ENCODE measurements around the gene CRHBP.
"Not testable (repeated sequence)": the region's sequence is repeated elsewhere in the genome, so short reads cannot be mapped to it uniquely, and the experiment has no call there.

CRHBP gene

DNA sequence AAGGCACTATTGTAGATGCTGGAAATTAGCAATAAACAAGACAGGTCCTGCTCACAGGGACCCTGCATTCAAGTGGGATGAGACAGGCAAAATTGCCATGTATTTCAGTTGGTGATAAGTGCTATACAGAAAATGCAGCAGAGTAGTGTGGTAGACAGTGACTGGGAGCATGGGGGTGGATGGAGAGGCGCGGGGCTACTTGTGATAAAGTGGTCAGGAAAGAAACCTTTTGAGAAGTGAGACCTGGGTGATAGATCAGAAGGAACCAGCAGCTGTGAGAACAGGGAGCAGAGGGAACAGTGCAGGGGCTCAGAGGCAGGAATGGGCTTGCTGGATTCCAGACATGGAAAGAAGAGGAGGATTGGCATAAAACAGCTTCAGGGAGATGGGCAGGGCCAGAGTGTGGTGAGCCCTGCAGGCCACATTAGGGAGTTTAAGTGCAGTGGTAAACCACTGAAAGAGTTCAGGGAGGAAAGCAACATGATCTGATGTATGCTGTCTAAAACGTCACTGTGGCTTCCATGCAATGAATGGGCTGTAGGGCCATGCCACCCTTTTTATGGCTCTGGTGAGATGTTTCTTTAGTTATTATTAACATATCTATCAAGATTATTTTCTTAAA, 7.3 kb downstream of the CRHBP start:
- no peak for DNase-seq

DNA sequence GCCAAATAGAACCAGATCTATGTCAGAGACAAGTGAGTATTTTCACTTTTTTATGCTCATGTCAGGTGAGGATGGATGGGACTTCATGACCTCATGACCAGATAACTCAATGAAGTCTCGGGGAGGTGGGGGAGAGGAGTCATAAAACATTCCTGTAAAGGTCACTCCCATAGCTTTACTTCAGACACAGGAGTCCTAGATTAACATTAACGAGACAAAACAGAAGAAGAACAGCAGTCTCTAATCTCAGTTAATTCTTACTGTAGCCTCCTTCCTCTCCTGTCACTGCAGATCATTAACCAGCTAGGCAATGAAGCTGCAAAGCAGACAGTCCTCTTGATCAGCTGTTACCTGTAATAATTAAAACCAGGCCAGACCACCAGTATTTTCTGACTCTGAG, 11.2 kb downstream of the CRHBP start:
- no peak for DNase-seq

DNA sequence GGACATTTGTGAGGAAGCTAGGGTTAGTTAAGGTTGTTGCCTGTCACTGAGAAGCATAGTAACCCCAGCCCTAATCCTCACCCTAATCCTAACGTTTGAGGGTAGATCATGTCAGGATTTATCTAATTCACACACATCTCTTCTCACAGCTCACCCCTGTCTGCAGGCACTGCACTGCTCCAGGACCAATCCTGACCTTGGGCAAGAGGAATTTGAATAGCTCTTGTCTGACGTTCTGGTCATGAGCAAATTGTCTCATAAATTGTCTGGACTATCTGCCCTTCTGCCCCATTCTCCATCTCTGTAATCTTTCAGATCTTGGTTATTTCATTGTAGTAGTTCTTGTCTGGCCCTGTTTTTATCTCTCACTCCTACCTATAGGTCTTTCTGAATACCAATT, 18.7 kb downstream of the CRHBP start:
- no peak for DNase-seq

DNA sequence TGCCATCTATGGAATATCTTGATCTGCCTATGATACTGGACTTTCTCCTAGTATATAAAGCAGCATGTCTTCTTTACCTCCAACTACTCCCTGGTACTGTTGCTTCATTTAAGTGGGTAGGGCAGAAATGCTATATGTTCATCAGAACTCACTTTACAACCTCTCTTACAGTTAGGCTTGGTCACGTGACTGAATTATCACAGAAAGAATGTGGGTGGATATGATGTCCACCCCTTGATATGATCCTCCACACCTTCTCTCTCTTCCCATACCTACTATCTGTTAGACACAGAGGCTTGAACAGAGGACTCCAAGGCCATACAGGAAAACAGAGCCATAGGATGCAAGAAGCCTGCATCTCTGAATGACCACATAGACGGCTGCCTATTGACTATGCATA, 19.8 kb downstream of the CRHBP start:
- DNase-seq = no peak

DNA sequence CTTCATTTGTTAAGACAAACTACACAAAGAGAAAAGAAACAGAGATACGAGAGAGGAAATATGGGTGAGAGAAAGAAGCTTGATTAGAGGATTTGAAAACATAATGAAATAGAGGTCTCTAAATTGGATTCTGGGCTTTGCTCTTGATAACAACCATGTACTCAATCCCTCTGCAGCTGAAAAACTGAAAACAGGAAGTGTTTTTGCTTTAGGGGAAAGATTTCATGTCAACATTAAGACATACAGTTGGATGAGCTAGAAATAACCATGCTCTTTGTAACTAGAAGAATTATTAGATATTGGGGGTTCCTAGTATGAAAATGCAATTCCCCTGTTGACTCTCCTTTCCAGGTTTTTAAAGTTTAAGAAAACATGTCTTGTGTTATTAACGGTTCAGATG, 21.9 kb downstream of the CRHBP start:
- DNase-seq = no peak

DNA sequence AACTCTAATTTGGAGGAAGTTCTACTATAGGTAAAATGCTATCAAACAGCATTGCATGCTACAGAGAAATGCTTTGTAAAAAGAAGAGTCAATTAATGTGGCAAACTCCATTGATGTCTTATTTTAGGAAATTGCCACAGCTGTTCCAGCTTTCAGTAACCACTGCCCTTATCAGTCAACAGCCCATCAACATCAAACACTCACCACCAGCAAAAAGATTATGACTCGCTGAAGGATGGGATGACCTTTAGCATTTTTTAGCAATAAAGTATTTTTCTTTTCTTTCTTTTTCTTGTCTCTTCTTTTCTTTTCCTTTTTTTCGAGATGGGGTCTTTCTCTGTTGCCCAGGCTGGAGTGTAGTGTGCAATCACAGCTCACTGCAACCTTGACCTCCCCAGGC, 26.0 kb downstream of the CRHBP start:
- DNase-seq = no peak

DNA sequence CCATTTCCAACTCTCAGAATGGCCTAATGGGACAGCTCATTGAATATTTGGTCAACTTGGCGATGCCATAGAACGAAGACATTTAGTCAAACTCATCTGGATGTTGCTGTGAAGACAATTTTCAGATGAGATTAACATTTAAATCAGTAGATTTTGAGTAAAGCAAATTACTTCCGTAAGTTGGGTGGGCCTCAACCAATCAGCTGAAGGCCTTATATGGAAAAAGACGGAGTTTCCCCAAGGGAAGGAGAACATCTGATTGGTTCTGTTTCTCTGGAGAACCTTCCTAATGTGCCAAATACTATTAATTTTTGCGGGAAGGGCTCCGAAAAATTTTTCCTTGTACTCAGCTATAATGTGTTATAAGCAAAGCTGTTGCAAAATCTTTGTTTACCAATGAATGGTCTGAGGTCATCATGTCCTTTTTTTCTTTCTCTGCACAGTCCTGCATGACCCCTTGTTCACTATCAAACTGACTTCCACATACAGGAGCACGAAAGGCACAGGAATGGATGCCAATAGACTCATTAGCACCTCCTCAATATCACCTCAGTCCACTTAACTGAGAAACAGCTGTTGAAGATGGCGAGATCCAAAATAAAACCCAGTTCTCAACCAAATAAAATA, 27.8 kb downstream of the CRHBP start:
- no peak for DNase-seq

DNA sequence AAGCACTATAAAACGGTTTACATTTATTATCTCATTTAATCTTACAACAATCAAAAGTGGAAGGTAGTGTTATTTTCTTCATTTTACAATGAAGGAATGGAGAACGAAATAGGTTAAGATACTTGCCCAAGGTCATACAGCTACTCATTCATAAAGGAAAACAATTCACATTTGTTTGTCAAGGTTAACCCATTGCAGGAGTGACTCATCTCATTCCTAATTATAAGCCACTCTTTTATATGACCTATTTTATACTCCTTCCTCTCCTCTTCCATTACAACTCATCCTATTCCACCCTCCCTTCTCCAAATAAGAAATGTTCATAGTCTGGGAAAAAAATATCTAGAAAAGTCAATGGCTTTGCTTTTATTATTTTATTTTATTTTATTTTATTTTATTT, 29.6 kb downstream of the CRHBP start:
- DNase-seq = no peak

DNA sequence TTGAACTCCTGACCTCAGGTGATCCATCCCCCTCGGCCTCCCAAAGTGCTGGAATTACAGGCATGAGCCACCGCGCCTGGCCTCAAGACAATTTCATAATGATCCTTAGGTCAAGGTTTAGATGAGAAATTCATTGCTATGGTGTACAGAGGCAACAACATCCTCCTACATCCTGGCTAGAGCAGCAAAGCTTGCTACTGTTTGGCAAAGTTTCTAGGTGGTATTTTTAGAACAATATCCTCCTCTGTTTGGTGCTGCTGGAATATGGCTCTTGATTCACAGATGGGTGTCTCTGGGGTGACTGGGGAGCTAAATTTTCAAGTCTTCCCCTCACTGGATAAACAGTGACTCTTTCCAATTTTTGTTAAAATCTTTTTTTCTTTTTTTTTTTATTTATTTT, 30.6 kb downstream of the CRHBP start:
- DNase-seq = no peak

DNA sequence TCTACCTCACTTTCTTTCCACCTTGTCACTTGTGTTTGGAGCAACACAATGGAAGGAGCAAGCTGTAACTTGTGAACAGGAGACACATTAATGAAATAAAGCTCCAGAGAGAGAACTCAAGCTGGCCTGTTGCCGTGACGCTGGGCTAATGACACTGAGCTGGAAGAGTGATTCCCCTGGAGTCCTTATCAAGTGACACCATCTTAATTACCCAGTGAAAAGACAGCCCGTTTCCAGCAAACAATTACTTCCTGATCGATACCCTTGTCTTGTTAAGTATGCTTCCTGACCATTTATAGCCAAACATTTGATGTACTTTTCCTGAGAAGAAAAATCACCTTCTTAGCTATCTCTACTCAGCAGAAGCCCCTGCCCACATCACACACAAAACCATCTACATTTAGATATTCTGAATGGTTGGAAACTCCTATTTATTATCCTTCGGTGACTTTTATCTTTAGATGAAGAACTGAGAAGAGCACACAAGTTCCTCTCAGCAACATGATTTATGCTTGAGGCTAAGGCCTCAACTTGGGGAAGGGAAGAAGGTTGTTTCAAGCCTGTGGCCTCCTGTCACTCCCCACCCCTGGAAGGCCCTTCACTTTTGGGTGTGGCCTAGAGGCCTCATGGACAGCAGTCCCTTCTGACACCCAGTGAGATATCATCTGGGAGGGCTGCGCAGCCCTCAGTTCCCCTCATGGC, 34.1 kb downstream of the CRHBP start:
- peak; percentile 17 for DNase-seq

DNA sequence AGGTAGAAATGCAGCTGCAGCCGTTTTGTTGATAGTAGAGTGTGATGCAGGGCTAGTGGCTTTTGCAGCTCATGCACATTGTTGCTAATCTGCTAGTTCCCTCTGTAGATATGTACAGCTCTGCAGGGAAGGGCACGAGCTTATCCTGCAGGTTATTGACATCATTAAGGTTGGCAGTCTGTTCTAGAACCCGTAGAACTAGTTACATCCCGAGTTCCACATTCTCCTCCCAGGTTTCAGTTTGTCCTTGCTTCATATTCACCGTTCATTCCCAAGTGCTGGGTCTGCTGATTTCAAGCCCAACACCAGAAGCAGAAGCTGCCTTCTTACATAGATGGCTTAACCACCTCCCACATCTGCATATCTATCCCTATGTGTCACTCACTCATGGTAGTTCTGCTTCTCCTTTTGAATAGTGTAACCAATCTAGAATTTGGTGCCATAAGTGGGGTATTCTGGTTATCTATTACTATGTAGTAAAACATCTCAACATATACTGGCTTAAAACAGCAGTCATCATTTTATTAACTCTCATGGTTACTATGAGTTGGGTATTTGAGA, 38.1 kb downstream of the CRHBP start:
- DNase-seq = no peak

DNA sequence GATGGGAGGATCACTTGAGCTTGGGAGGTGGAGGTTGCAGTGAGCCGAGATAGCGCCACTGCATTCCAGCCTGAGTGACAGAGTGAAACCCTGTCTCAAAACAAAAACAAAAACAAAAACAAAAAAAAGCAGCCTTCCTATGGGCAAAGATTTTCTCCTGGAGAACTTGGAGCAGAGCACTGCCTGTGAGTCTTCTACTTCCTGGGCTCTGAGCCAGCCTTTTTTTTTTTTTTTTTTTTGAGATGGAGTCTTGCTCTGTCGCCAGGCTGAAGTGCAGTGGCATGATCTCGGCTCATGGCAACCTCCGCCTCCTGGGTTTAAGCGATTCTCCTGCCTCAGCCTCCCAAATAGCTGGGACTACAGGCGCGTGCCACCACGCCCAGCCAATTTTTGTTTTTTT, 40.6 kb downstream of the CRHBP start:
- DNase-seq = not testable (repeated sequence)

DNA sequence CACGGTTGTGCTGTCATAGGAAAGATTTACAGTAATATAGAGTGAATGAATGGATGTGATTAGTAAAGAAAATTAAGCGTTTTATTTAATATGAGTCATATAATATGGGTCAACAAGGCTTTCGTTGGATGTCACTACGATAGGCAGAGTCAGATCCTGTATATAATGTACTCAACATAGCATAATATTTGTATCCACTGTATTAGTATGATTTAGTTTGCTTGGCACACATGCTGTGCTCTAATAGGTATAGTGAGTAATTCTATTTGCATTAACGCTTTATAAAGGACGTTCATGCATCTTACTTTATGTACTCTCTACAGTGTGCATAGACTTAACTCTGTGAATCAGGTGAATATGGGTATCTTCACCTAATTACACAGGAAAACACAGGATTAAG, 41.5 kb downstream of the CRHBP start:
- DNase-seq = no peak

DNA sequence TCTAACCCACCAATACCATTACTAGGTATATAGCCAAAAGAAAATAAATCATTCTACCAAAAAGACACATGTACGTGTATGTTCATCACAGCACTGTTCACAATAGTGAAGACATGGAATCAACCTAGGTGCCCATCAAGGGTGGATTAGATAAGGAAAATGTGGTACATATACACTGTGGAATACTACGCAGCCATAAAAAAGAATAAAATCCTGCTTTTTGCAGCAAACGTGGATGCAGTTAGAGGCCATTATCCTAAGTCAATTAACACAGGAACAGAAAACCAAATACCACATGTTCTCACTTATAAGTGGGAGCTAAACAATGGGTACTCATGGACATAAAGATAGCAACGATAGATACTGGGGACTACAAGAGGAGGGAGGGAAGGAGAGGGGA, 45.4 kb downstream of the CRHBP start:
- DNase-seq = not testable (repeated sequence)

DNA sequence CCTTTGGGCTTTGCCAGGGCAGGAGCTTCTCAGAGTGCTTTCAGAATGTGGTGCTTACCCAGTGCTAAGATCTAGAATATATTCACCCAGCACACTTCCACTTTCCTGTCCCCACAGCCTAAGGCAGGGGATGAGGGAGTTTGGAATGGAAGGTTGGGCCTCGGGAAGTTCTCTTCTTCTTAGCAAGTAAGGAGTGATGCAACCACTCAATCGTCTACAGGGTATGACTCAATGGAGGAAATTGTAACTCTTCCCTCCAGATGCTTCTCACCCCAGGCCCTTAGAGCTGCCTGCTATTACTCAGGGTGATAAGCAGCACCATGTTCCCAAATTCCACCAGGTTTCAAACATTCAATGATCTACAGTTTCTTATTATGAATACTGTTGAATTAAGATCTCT, 46.6 kb downstream of the CRHBP start:
- DNase-seq = no peak

DNA sequence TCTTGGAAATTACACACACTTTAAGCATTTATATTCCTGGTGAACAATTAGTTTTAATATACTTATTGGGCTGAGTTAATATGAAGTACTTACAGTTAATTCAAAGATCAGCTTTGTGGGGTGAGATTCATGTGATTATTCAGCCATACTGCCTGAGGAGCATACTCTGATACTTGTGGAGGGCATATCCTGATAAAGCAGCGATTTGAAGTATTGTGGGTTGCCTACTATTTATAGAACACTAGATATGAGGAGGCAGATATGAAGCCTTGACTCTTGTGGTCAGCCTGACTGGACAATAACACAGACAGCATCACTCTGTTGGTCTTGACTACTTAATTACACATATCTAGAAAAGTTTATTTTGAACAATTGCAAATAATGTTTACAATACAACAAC, 50.4 kb downstream of the CRHBP start:
- DNase-seq = no peak

DNA sequence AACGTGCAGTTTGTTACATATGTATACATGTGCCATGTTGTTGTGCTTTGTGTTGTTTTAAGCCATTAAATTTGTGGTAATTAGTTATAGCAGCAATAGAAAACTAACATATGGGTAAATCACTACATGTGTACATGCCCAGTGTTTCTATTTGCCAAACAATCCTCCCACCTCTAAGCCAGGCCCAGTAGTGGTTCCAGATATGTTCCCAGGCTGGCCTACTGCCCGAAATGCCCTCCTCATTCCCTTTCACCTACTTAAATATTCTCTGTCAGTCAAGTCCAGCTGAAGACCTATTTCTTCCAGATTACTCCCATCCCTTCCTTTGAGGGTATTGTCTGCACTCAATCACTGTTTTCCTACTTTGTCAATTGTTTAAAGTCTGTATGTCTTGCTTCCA, 53.3 kb downstream of the CRHBP start:
- no peak for DNase-seq

DNA sequence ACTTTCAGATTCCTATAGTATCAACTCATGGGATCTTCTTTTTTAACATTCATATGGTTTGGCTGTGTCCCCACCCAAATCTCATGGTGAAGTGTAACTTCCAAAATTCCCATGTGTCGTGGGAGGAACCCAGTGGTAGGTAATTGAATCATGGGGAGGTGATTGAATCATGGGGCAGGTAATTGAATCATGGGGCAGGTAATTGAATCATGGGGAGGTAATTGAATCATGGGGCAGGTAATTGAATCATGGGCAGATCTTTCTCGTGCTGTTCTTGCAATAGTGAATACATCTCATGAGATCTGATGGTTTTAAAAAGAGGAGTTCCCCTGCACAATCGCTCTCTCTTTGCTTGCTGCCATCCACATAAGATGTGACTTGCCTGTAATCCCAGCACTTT, 55.6 kb downstream of the CRHBP start:
- DNase-seq = no peak

DNA sequence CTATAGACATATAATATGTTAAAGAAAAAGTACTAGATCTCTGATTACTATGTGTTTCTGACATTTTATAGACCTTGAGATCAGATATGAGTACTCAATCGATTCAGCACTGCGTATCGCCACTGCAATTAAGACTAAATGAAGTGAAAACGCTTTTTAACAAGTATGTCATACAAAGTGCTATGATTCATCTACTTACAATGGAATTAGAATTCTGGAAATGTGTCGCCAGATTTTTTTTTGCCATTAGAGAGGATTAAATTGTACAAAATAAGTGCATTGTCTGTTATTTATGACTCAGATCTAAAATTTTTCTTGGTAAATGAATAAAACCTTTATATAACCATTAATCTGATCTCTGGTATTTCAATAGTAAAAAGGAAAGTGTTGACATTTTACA, 57.4 kb downstream of the CRHBP start:
- DNase-seq = no peak

DNA sequence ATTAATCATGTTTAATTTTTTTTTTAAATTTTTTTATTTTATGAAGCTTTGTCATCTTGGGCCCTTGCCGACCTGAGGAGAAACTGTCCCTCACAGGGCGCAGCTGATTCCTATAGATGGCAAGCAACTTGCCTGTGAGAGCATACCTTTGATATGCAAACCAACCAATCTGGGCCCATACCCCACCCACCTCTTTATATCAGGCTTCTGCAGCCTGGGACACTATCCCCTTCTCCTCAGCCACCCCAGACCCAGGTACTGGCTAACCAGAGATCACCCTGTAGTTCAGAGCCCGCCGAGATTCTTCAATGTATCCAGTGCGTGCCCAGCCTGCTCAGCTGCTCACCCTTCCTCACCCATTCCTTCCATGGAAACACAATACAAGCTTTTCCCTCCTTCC, 58.7 kb downstream of the CRHBP start:
- no peak for DNase-seq

DNA sequence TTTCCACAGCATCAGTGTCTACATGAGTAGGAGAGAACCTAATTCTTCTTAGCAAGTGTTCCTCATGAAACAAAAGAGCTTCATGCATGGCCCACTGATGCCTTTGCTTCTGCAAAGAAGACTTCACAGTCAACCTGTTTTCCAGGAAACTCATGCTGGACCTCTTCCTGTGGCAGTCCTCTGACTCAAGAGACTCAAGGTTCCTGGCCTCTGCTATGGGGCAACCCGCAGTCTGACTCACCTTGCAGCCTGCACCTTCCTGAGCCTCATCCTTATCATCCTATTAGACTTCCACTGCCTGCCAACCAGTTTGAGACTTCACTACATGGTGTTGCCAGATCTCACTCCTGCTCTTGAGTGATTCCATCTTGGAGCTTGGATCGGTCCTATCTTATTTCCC, 59.8 kb downstream of the CRHBP start:
- DNase-seq = no peak

DNA sequence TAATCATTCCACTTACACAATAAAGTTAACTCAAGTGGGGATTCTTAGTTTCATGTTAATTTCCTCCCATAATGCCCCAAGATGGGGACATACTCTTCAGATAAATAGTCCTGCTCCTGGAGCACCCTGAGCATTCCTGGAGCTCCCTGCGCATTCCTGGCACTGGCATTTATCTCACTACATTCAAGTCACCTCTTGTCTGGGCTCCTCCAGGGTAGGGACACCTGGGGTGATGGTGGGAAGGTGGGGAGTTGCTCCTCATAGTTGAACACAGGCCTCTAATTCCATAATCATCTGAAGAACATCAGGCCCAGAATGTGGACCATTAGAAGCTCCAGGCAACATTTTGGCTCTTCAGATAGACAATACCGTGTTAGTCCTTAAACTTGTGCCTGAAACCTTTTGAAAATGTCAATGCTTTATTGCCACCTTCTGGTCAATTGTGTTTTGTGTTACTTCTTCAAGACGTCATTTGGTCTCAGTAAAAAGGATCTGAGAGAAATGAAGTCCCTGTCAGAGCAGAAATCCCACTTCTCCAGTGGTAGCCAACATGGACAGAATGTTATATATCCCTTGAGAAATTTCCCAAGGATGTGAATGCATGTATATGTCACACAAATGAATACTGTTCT, 63.2 kb downstream of the CRHBP start:
- DNase-seq = peak; percentile 60

DNA sequence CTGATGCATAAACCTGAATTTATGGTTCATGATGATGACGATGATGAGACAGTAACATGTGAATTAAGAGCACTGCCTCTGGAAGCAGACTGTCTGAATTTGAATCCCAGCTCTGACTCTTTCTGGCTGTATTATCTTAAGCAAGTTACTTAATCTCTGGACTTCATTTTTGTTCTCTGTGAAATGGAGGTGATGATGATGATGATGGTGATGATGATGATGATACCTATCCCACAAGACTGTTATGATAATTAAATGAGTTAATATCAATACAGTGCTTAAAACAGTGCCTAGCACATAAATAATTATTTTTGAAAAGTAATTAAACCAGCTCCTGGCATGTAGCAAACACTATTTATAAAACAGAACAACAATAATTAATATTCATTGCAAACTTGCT, 64.1 kb downstream of the CRHBP start:
- DNase-seq = no peak

DNA sequence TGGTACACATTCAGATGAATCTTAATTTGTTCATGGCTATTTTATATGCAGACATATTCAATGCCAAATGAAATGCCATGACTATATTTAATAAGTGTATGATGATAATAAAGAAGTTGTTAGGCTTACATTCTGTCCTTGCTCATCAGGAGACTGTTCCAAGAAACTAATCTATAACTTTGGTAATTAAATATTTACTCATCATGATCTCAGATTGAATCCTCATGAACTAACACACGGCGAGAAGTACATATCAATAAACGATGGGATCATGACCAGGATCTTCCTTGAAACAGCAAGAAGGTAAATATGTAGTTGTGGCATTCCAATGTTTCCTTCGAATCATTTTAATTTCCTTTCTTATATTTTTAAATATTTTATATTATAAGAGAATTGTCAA, 64.8 kb downstream of the CRHBP start:
- no peak for DNase-seq

Measured in COR-L47 (cell line).